ENCODE measurements around the gene CCDC192. TPM values are rescaled to one million over a fixed set of nuclear protein-coding genes. Genes with fewer than 3 reads are reported as not detected.

The CCDC192 gene
- total RNA-seq, 1 donor from 2014 or later: 0.26 TPM

DNA sequence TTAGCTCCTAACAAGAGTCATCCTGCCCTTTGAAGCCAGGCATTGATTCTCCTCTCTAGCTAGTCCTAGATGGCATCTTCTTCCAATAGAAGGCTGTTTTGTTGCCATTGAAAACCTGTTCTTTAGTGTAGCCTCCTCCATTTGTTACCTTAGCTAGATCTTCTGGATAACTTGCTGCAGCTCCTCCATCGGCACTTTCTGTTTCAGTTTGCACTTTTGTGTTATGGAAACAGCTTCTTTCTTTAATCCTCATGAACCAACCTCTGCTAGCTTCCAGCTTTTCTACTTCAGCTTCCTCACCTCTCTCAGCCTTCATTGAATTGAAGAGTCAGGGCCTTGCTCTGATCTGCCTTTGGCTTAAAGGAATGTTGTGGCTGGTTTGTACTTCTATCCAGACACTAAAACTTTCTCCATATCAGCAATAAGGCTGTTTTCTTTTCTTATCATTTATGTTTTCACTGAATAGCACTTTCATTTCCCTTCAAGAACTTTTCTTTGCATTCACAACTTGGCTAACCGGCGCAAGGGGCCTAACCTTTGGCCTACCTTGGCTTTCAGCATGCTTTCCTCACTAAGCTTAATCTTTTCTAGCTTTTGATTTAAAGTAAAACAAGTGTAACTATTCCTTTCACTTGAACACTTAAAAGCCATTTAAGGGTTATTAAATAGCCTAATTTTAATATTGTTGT lies 213.8 kb downstream of the CCDC192 start:
- Mint-ChIP-seq H3K27me3 (ENCODE audit: unreplicated experiment) (peaks cover 1% of the 10 kb centered on the region), H3K4me1 (ENCODE audit: unreplicated experiment) (no peaks in the 10 kb centered on the region), H3K4me3 (ENCODE audit: unreplicated experiment) (no peak overlapping the region), H3K9me3 (ENCODE audit: unreplicated experiment) (no peaks in the 10 kb centered on the region), H3K27ac (ENCODE audit: unreplicated experiment) (no peak overlapping the region), H3K36me3 (ENCODE audit: low read depth, unreplicated experiment) (no peaks in the 10 kb centered on the region)
- no peak for TF ChIP-seq CTCF (IDR thresholded peaks at IDR 0.05; ENCODE audit: unreplicated experiment)
- no peak for DNase-seq (ENCODE audit: low spot score)

DNA sequence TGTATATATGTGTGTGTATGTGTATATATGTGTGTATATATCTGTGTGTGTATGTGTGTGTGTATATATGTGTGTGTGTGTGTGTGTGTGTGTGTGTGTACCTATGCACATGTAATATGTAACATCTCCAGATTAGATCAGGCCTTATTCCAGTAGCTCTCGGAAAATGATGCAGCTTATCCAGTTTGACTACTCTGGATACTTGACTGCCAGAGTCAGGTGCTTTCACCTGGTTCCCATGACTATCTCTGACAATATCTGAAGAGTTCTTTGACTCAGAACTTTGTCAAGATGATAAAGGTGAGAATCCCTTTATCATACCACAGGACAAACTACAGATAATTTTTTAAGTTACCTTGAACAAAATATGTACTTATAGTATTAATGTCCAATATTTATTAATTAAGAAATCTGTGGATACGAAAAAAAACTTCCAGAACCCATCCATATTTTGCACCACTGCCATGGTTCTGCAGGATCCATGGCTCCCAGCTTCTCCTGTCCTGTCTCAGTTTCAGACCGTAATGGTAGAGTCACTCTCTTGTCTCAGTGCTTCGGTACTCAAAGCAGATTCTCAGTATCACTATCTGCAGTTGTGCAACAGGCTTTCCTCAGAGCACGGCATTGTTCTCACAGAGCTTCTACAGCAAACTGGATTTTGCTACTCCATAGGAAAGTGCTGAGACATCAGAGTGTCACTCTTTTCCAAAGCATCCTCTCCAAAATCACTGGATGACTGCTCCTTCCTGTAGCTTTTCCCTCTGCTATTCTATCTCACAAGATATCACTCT lies 216.0 kb downstream of the CCDC192 start:
- H3K36me3 Mint-ChIP-seq (ENCODE audit: low read depth, unreplicated experiment): no peaks in the 10 kb centered on the region
- H3K27me3 Mint-ChIP-seq (ENCODE audit: unreplicated experiment): peaks cover 1% of the 10 kb centered on the region
- no peak overlapping the region for H3K27ac Mint-ChIP-seq (ENCODE audit: unreplicated experiment)
- H3K4me3 Mint-ChIP-seq (ENCODE audit: unreplicated experiment): no peak overlapping the region
- H3K9me3 Mint-ChIP-seq (ENCODE audit: unreplicated experiment): no peaks in the 10 kb centered on the region
- H3K4me1 Mint-ChIP-seq (ENCODE audit: unreplicated experiment): no peaks in the 10 kb centered on the region
- DNase-seq (ENCODE audit: low spot score): no peak
- TF ChIP-seq CTCF (IDR thresholded peaks at IDR 0.05; ENCODE audit: unreplicated experiment): no peak

DNA sequence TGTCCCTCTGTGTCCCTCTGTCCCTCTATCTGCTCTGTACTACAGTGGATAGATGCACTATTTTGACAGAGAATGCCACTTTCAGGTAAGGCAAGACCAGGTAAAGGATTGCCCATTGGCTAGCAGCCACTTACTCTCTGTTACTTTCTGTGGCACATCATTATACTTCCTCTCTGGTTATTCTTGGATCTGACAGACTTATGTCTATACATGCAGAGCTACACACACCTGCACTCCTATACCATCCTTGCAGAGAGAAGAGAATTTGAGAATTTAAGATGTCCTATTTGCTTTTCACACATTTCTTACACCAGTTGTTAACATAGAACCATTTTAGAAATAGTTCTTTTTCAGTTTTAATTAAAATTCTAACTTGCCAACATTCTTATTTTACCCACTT lies 216.6 kb downstream of the CCDC192 start:
- Mint-ChIP-seq H3K27me3 (ENCODE audit: unreplicated experiment) (peaks cover 1% of the 10 kb centered on the region), H3K9me3 (ENCODE audit: unreplicated experiment) (no peaks in the 10 kb centered on the region), H3K36me3 (ENCODE audit: low read depth, unreplicated experiment) (no peaks in the 10 kb centered on the region), H3K4me3 (ENCODE audit: unreplicated experiment) (no peak overlapping the region), H3K4me1 (ENCODE audit: unreplicated experiment) (no peaks in the 10 kb centered on the region), H3K27ac (ENCODE audit: unreplicated experiment) (no peak overlapping the region)
- no peak for DNase-seq (ENCODE audit: low spot score)
- TF ChIP-seq CTCF (IDR thresholded peaks at IDR 0.05; ENCODE audit: unreplicated experiment): no peak

GRCh38 chr5:127920936-127921335 lies 217.7 kb downstream of the CCDC192 start:
- H3K27me3 Mint-ChIP-seq (ENCODE audit: unreplicated experiment): peaks cover 1% of the 10 kb centered on the region
- H3K4me3 Mint-ChIP-seq (ENCODE audit: unreplicated experiment): no peak overlapping the region
- H3K9me3 Mint-ChIP-seq (ENCODE audit: unreplicated experiment): no peaks in the 10 kb centered on the region
- DNase-seq (ENCODE audit: low spot score): no peak
- H3K27ac Mint-ChIP-seq (ENCODE audit: unreplicated experiment): no peak overlapping the region
- H3K4me1 Mint-ChIP-seq (ENCODE audit: unreplicated experiment): no peaks in the 10 kb centered on the region
- no peak for TF ChIP-seq CTCF (IDR thresholded peaks at IDR 0.05; ENCODE audit: unreplicated experiment)
- no peaks in the 10 kb centered on the region for H3K36me3 Mint-ChIP-seq (ENCODE audit: low read depth, unreplicated experiment)

DNA sequence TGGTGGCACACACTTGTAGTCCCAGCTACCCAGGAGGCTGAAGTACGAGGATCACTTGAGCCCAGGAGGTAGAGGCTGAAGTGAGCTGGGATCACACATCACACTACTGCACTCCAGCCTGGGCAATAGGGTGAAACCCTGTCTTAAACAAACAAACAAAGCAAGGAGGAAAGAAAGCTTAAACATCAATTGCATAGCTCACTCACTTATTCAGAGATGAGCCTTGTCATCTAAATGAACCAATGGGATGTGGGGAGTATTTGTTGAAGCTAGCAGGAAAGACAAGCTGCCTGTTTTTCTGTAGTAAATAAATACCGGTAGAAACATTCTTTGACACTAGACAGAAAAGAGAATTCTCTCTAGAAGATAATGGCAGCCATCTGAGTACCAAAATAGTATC lies 219.4 kb downstream of the CCDC192 start:
- Mint-ChIP-seq H3K27ac (ENCODE audit: unreplicated experiment) (no peak overlapping the region), H3K9me3 (ENCODE audit: unreplicated experiment) (no peaks in the 10 kb centered on the region), H3K4me3 (ENCODE audit: unreplicated experiment) (no peak overlapping the region), H3K4me1 (ENCODE audit: unreplicated experiment) (no peaks in the 10 kb centered on the region), H3K36me3 (ENCODE audit: low read depth, unreplicated experiment) (no peaks in the 10 kb centered on the region), H3K27me3 (ENCODE audit: unreplicated experiment) (peaks cover 1% of the 10 kb centered on the region)
- no peak for TF ChIP-seq CTCF (IDR thresholded peaks at IDR 0.05; ENCODE audit: unreplicated experiment)
- no peak for DNase-seq (ENCODE audit: low spot score)
